ENCODE measurements around the gene EXOC4. TPM values are rescaled to one million over a fixed set of nuclear protein-coding genes. Genes with fewer than 3 reads are reported as not detected.

The EXOC4 gene
- total RNA-seq, 1 experiment from 2014 or later, result 111 TPM

DNA sequence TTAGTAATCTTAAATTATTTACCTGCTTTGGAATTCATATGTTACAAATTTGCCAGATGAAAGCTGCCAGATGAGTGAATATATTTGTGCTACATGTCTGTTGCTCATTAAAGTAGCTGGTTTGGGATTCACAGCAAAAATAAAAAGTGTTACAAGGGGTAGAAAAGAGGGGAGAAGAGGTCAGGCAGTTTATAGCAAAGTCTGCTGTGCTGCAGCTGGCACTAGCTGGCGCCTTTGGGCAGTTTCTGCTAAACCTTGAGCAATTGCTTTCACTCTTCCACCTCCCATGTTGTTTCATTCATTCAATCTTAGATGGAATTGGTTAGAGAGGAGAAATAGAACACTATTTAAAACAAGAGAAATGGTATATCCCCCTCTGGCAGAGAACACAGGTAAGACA is 470.2 kb downstream of the EXOC4 start:
- Histone ChIP-seq H3K36me3 (ENCODE audit: insufficient read depth, low read length) (no peaks in the 10 kb centered on the region), H3K9ac (ENCODE audit: low read length) (no peak overlapping the region), H3K79me2 (ENCODE audit: low read length) (no peaks in the 10 kb centered on the region), H3K27ac (ENCODE audit: low read length) (no peak overlapping the region), H3K4me2 (ENCODE audit: low read depth, low read length, poor library complexity, severe bottlenecking) (no peak overlapping the region), H2AFZ (ENCODE audit: low read length) (no peak overlapping the region), H3K4me3 (ENCODE audit: low read length) (no peak overlapping the region), H3K4me1 (ENCODE audit: low read length) (no peaks in the 10 kb centered on the region), H4K20me1 (ENCODE audit: insufficient read depth, low read depth, low read length) (peaks cover 11% of the 10 kb centered on the region; the same call in 1 of the 2 replicates), H3K27me3 (ENCODE audit: low read length) (no peaks in the 10 kb centered on the region), H3K9me2 (replicated peaks; ENCODE audit: insufficient read depth, low read length) (no peaks in the 10 kb centered on the region), H3K9me3 (ENCODE audit: low read length) (no peaks in the 10 kb centered on the region)
- DNase-seq, result no peak

DNA sequence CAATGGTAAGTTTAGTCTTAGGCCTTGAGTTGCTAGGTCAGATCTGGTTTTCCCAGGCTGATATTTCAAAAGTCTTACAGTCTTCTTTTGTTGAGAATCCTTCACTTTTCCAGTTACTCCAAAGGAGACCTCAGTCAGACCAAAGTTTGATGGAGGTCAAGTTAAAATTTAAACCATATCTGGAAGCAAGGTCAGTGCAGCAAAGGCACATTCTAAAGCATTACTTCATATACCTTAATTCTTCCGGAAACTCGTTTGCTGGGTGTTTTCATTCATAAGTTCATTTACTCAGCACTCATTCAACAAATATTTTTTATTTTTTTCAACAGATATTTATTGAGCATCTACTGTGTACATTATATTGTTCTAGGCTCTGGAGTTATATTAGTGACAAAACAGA is 471.3 kb downstream of the EXOC4 start:
- Histone ChIP-seq H3K79me2 (ENCODE audit: low read length) (no peaks in the 10 kb centered on the region), H3K9me3 (ENCODE audit: low read length) (no peaks in the 10 kb centered on the region), H3K4me3 (ENCODE audit: low read length) (no peak overlapping the region), H3K27me3 (ENCODE audit: low read length) (no peaks in the 10 kb centered on the region), H3K4me2 (ENCODE audit: low read depth, low read length, poor library complexity, severe bottlenecking) (no peak overlapping the region), H3K4me1 (ENCODE audit: low read length) (no peaks in the 10 kb centered on the region), H3K36me3 (ENCODE audit: insufficient read depth, low read length) (no peaks in the 10 kb centered on the region), H4K20me1 (ENCODE audit: insufficient read depth, low read depth, low read length) (peaks cover 11% of the 10 kb centered on the region; the same call in 1 of the 2 replicates), H3K27ac (ENCODE audit: low read length) (no peak overlapping the region), H3K9me2 (replicated peaks; ENCODE audit: insufficient read depth, low read length) (no peaks in the 10 kb centered on the region), H3K9ac (ENCODE audit: low read length) (no peak overlapping the region), H2AFZ (ENCODE audit: low read length) (no peak overlapping the region)
- DNase-seq, result no peak

DNA sequence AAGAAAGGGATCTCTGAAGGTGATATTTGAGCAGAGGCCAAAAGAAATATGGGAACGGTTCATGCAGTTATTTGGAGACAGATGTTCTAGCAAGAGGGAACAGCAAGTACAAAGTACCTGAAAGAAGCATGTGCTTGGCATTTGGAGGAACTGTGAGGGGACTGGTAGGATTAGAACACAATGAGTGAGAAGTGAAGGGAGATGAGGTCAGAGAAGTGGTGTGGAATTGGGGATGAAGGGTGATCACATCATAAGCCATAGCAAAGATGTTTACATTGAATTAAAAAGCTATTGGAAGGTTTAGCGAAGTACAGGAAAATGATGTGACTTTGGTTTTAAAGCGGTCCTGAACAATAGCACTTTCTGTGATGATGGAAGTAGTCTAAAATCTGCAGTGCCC is 471.8 kb downstream of the EXOC4 start:
- no peaks in the 10 kb centered on the region for H3K9me2 ChIP-seq (replicated peaks; ENCODE audit: insufficient read depth, low read length)
- no peak overlapping the region for H3K4me3 ChIP-seq (ENCODE audit: low read length)
- no peaks in the 10 kb centered on the region for H3K79me2 ChIP-seq (ENCODE audit: low read length)
- no peak overlapping the region for H3K9ac ChIP-seq (ENCODE audit: low read length)
- H3K4me2 ChIP-seq (ENCODE audit: low read depth, low read length, poor library complexity, severe bottlenecking), result no peak overlapping the region
- no peaks in the 10 kb centered on the region for H3K36me3 ChIP-seq (ENCODE audit: insufficient read depth, low read length)
- H2AFZ ChIP-seq (ENCODE audit: low read length), result no peak overlapping the region
- peaks cover 11% of the 10 kb centered on the region; the same call in 1 of the 2 replicates for H4K20me1 ChIP-seq (ENCODE audit: insufficient read depth, low read depth, low read length)
- no peaks in the 10 kb centered on the region for H3K4me1 ChIP-seq (ENCODE audit: low read length)
- H3K27me3 ChIP-seq (ENCODE audit: low read length), result no peaks in the 10 kb centered on the region
- H3K9me3 ChIP-seq (ENCODE audit: low read length), result no peaks in the 10 kb centered on the region
- no peak for DNase-seq
- no peak overlapping the region for H3K27ac ChIP-seq (ENCODE audit: low read length)

DNA sequence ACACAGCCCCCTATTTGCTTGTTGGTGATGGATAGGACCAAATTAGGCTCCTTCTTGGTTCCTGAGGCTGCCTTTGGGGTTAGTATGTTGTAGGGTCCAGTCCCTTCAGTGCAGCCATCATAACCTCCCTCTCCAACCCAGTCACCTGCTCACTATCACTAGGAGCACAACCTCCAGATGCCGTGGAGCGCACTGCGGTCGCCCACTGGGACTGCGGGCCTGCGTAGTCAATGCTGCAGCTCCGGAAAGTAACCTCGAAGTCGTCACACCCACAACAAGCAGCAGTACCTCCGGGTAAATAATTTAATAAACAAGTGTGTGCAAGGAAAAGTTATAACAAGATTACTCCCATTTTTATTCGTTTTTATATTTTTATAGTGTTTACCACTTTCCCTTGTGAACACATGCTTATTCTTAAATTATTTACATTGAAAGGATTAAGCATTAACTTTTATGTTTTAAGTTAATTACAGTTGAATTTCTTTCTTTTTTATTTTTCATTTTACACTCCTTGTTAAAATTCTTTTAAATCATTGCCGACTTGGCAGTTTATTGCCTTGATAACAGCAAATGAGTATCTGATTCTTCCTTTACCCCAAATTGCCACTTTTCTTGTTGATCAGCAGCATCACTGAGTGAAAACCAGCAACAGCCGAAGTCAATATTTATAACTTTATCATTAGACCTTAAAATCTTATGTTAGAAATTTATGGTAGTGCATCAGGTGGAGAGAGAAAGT is 474.8 kb downstream of the EXOC4 start:
- no peak overlapping the region for H2AFZ ChIP-seq (ENCODE audit: low read length)
- H3K36me3 ChIP-seq (ENCODE audit: insufficient read depth, low read length), result no peaks in the 10 kb centered on the region
- no peaks in the 10 kb centered on the region for H3K9me2 ChIP-seq (replicated peaks; ENCODE audit: insufficient read depth, low read length)
- DNase-seq, result no peak
- no peak overlapping the region for H3K4me3 ChIP-seq (ENCODE audit: low read length)
- H3K4me1 ChIP-seq (ENCODE audit: low read length), result no peaks in the 10 kb centered on the region
- H3K27ac ChIP-seq (ENCODE audit: low read length), result no peak overlapping the region
- no peak overlapping the region for H3K4me2 ChIP-seq (ENCODE audit: low read depth, low read length, poor library complexity, severe bottlenecking)
- H4K20me1 ChIP-seq (ENCODE audit: insufficient read depth, low read depth, low read length), result peaks cover 14% of the 10 kb centered on the region; the same call in 1 of the 2 replicates
- no peaks in the 10 kb centered on the region for H3K9me3 ChIP-seq (ENCODE audit: low read length)
- no peaks in the 10 kb centered on the region for H3K27me3 ChIP-seq (ENCODE audit: low read length)
- H3K79me2 ChIP-seq (ENCODE audit: low read length), result no peaks in the 10 kb centered on the region
- H3K9ac ChIP-seq (ENCODE audit: low read length), result no peak overlapping the region

DNA sequence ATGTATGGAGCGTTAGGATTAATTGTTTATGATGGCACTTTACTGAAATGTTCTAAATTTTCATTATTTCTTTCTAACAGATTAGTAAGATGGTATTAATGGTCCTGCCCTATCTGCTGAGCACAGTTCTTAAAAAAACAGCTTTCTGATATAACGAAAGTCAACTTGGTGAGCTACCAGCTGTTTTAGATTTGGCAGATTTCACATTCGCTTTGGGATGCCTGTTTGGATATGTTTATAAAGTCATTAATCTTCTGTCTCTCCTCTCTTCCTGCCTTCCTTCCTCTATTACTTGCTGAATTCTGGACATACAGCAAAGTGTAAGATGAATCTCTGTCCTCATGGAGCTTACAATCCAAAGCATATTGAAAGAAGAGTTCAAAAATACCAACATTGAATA is 477.5 kb downstream of the EXOC4 start:
- Histone ChIP-seq H3K9ac (ENCODE audit: low read length) (no peak overlapping the region), H3K27me3 (ENCODE audit: low read length) (no peaks in the 10 kb centered on the region), H3K36me3 (ENCODE audit: insufficient read depth, low read length) (no peaks in the 10 kb centered on the region), H3K4me3 (ENCODE audit: low read length) (no peak overlapping the region), H2AFZ (ENCODE audit: low read length) (no peak overlapping the region), H3K9me2 (replicated peaks; ENCODE audit: insufficient read depth, low read length) (no peaks in the 10 kb centered on the region), H3K9me3 (ENCODE audit: low read length) (no peaks in the 10 kb centered on the region), H3K79me2 (ENCODE audit: low read length) (no peaks in the 10 kb centered on the region), H3K4me1 (ENCODE audit: low read length) (no peaks in the 10 kb centered on the region), H3K27ac (ENCODE audit: low read length) (no peak overlapping the region), H4K20me1 (ENCODE audit: insufficient read depth, low read depth, low read length) (peaks cover 14% of the 10 kb centered on the region; the same call in 1 of the 2 replicates), H3K4me2 (ENCODE audit: low read depth, low read length, poor library complexity, severe bottlenecking) (no peak overlapping the region)
- no peak for DNase-seq

DNA sequence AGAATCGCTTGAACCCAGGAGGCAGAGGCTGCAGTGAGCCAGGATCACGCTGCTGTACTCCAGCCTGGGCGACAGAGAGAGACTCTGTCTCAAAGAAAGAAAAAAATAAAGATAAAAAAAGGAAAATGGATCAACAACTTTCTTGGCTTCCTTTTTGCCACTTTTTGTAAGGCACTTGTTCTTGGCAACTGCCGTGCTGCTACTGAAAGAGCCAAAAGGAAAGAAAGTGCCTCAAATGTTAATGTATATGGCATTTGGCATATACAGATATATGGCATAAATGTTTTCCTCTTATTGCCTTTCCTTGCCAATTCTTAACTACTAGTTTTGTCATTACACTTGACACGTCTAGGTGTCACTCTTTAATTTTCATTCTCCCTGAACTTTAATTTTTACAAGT is 480.5 kb downstream of the EXOC4 start:
- Histone ChIP-seq H3K4me2 (ENCODE audit: low read depth, low read length, poor library complexity, severe bottlenecking) (no peak overlapping the region), H3K9ac (ENCODE audit: low read length) (no peak overlapping the region), H4K20me1 (ENCODE audit: insufficient read depth, low read depth, low read length) (0 out of 2 replicates have a peak, but pooled peaks cover 2% of the 10 kb centered on the region), H3K4me3 (ENCODE audit: low read length) (no peak overlapping the region), H2AFZ (ENCODE audit: low read length) (no peak overlapping the region), H3K27ac (ENCODE audit: low read length) (no peak overlapping the region), H3K4me1 (ENCODE audit: low read length) (no peaks in the 10 kb centered on the region), H3K36me3 (ENCODE audit: insufficient read depth, low read length) (no peaks in the 10 kb centered on the region), H3K27me3 (ENCODE audit: low read length) (no peaks in the 10 kb centered on the region), H3K79me2 (ENCODE audit: low read length) (no peaks in the 10 kb centered on the region), H3K9me3 (ENCODE audit: low read length) (no peaks in the 10 kb centered on the region), H3K9me2 (replicated peaks; ENCODE audit: insufficient read depth, low read length) (no peaks in the 10 kb centered on the region)
- DNase-seq, result no peak

DNA sequence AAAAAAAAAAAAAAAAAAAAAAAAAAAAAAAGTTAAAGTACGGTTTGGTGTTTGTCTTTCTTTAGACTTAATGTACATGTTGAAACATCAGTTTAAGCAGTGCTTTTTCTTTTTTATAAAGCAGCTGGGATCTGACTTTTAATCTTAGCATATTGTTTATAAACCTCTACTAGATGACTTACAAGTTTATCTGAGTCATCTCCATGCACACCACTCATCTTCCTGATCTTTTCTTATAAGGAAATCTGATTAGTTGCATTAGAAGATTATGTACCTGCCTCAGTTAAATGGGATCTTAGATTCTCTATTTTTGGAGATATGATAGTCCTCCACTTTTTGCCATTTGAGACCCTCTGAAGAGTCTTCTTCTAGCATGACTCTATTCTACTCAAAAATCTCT is 482.3 kb downstream of the EXOC4 start:
- H3K4me1 ChIP-seq (ENCODE audit: low read length), result no peaks in the 10 kb centered on the region
- 0 out of 2 replicates have a peak, but pooled peaks cover 2% of the 10 kb centered on the region for H4K20me1 ChIP-seq (ENCODE audit: insufficient read depth, low read depth, low read length)
- H3K4me3 ChIP-seq (ENCODE audit: low read length), result no peak overlapping the region
- no peak overlapping the region for H3K9ac ChIP-seq (ENCODE audit: low read length)
- H3K79me2 ChIP-seq (ENCODE audit: low read length), result no peaks in the 10 kb centered on the region
- no peak for DNase-seq
- no peak overlapping the region for H2AFZ ChIP-seq (ENCODE audit: low read length)
- no peaks in the 10 kb centered on the region for H3K36me3 ChIP-seq (ENCODE audit: insufficient read depth, low read length)
- no peak overlapping the region for H3K4me2 ChIP-seq (ENCODE audit: low read depth, low read length, poor library complexity, severe bottlenecking)
- H3K9me3 ChIP-seq (ENCODE audit: low read length), result no peaks in the 10 kb centered on the region
- H3K27me3 ChIP-seq (ENCODE audit: low read length), result no peaks in the 10 kb centered on the region
- H3K9me2 ChIP-seq (replicated peaks; ENCODE audit: insufficient read depth, low read length), result no peaks in the 10 kb centered on the region
- no peak overlapping the region for H3K27ac ChIP-seq (ENCODE audit: low read length)

DNA sequence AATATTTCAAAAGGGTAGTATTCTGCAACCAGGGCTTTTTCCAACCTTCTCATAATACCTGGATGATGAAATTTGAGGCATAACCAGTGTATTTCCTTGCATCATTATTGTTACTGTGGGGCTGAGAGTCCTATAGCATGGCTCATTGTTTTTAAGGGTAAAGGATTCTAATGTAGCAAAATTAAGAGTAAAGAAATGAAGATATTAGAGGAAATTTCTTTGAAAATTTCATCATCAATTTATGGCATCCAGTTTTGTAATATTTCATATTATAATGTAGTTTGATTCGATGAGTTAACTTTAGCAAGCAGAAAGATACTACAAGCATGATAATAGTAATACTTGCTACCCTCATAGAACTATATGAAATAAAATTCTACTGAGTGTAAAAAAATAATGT is 486.9 kb downstream of the EXOC4 start:
- Histone ChIP-seq H3K79me2 (ENCODE audit: low read length) (no peaks in the 10 kb centered on the region), H4K20me1 (ENCODE audit: insufficient read depth, low read depth, low read length) (0 out of 2 replicates have a peak, but pooled peaks cover 4% of the 10 kb centered on the region), H3K9me3 (ENCODE audit: low read length) (no peaks in the 10 kb centered on the region), H3K9me2 (replicated peaks; ENCODE audit: insufficient read depth, low read length) (no peaks in the 10 kb centered on the region), H3K27me3 (ENCODE audit: low read length) (no peaks in the 10 kb centered on the region), H3K4me3 (ENCODE audit: low read length) (no peak overlapping the region), H3K4me2 (ENCODE audit: low read depth, low read length, poor library complexity, severe bottlenecking) (no peak overlapping the region), H2AFZ (ENCODE audit: low read length) (no peak overlapping the region), H3K9ac (ENCODE audit: low read length) (no peak overlapping the region), H3K36me3 (ENCODE audit: insufficient read depth, low read length) (no peaks in the 10 kb centered on the region), H3K27ac (ENCODE audit: low read length) (no peak overlapping the region), H3K4me1 (ENCODE audit: low read length) (no peaks in the 10 kb centered on the region)
- no peak for DNase-seq

All from Karpas-422 (cell line).